LNCAP (cell line): ENCODE measurements around the gene MTCL1.

Source experiments
- CTCF ChIP-seq: fragments of 450-650 bp; IDR thresholded peaks from 2 replicates; pipeline ENCODE4 v1.5.1; 2017; ENCODE audit warnings: mild to moderate bottlenecking

MTCL1 gene

GRCh38 chr18:8848541-8848940, 143.2 kb downstream of the MTCL1 start:
- no peak for TF ChIP-seq CTCF

DNA sequence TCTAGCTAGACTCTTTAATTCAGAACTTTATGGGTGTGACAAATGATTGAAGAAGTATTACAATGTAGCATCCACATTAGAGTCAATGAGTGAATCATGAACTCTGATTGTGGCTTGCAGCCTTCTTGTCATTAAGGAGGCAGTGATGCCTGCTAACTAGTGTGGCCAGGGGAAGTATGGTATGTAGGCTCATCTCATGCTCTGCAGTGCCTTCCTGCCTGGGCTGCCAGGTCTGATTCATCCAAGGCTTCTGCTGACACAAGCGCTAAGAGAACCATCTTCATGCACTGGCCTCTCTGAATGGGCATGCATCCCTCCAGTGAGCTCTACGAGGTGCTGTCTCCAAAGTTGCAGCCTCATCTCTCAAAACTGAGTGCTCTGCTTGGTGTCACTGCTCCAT, 144.3 kb downstream of the MTCL1 start:
- TF ChIP-seq CTCF, result no peak

GRCh38 chr18:8851659-8852058, 146.3 kb downstream of the MTCL1 start:
- no peak for TF ChIP-seq CTCF

DNA sequence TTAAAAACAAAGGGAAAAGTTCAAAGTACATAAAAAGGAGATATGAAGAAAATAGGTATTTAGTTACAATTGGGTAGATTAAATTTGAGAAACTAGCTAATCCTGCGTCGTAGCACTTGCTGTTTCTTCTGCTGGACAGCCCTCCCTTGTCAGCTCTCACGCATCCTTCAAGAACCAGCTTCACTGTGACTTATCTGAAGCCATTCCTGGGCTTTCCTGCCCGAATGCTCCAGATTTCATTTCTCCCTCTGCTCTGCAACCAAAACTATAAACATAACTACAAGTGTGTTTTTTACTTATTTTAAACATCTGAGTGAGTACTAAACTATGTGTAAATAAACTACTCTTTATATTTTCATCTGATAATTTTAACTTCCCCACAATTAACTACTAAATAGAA, 149.2 kb downstream of the MTCL1 start:
- TF ChIP-seq CTCF, result no peak

DNA sequence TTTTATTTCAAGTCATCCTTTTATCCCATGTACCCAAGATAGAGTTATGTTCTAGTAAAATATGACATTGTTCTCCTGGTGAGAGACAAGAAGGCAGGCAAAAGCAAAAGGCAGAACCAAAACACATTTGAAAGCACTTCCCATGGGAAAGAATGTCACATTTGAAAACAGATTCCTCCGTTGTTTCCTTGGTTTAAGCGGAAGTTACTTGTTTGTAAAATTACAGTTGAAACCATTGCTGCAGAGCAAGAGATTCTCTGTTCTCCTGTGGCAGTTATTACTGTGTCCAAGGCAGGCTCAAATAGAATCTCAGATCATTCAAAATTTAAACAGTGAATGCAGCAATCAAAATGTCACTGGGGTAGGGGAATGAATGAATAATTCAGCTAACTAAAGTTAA, 149.6 kb downstream of the MTCL1 start:
- TF ChIP-seq CTCF, result no peak

GRCh38 chr18:8856212-8856611, 150.9 kb downstream of the MTCL1 start:
- TF ChIP-seq CTCF, result no peak

DNA sequence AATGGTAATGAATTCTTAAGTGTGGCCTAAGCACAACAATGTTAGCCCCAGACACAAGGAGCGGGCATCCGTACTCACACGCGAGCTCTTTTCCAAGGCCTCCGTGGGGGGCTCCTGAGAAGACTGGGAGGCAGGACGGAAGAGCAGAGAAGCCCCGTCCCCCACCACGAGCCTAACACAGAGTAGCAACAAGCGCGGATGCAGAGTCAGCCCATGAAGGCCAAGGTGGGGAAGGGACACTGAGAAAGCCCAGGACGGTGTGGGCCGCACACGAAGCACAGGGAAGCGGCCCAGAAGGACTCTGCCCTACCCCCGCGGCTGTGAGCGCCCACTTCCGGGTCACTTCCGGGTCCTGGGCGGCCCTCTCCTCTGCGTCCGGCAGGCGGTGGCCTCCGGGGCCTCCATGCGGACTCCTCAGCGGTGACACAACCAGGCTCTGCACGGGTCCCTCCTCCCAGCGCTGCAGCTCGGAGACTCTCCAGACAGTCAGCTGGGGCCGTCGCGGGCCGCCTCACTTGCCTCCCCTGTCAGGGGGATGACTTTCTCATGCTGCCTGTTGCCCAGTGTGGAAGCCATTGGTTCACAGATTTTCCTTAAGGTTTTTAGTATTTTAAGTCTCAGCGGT, 151.5 kb downstream of the MTCL1 start:
- no peak for TF ChIP-seq CTCF

- TF ChIP-seq CTCF, result no peak
These were observed 152.4 kb downstream of the MTCL1 start for GRCh38 chr18:8857806-8858205.
